CD4-positive, alpha-beta T cell treated with Interleukin-17A for 4 hours (primary cell): ENCODE data around the gene ZNF385C.
A peak's percentile ranks its signal among the peaks of the same experiment; 100 is the strongest.

ENCODE experiments used
- DNase-seq: peaks from one replicate; pipeline ENCODE4 v3.0.0-alpha.2; 2020; ENCODE audit warnings: mixed read lengths

The ZNF385C gene

GRCh38 chr17:42122371-42123303 lies 24.4 kb upstream of the ZNF385C start, which contains the start of gene HSPB9:
Gene HSPB9, plus strand, starts transcription at chr17:42122804. Its CDS starts 47 bp downstream, at chr17:42122851.
- no peak for DNase-seq

- peak; percentile 85 for DNase-seq
Observed at GRCh38 chr17:42120770-42121769, 22.8 kb upstream of the ZNF385C start, which contains the start of gene KAT2A. Gene KAT2A, minus strand, starts transcription at chr17:42121367. Its CDS starts 63 bp downstream, at chr17:42121304.

- no peak for DNase-seq
Observed at GRCh38 chr17:42120161-42120769, 22.0 kb upstream of the ZNF385C start.

GRCh38 chr17:42119301-42119700 lies 21.0 kb upstream of the ZNF385C start:
- DNase-seq: no peak

GRCh38 chr17:42118545-42118944 lies 20.3 kb upstream of the ZNF385C start:
- peak; percentile 56 for DNase-seq

- DNase-seq: no peak
Observed at GRCh38 chr17:42118126-42118510, 19.8 kb upstream of the ZNF385C start.

- no peak for DNase-seq
Observed at GRCh38 chr17:42117397-42118125, 19.3 kb upstream of the ZNF385C start.

GRCh38 chr17:42116705-42117396 lies 18.6 kb upstream of the ZNF385C start:
- DNase-seq: peak; percentile 87

GRCh38 chr17:42114118-42114517 lies 15.8 kb upstream of the ZNF385C start:
- DNase-seq: no peak

GRCh38 chr17:42113293-42114069 lies 15.2 kb upstream of the ZNF385C start:
- no peak for DNase-seq

- peak; percentile 83 for DNase-seq
Observed at GRCh38 chr17:42112552-42113176, 14.4 kb upstream of the ZNF385C start, which contains the start of gene DHX58. Gene DHX58, minus strand, starts transcription at chr17:42112714. Its CDS starts 822 bp downstream, at chr17:42111892.

- peak; percentile 45 for DNase-seq
Observed at GRCh38 chr17:42111871-42112551, 13.7 kb upstream of the ZNF385C start.

- no peak for DNase-seq
Observed at GRCh38 chr17:42111265-42111636, 13.0 kb upstream of the ZNF385C start.

- no peak for DNase-seq
Observed at GRCh38 chr17:42110301-42111264, 12.3 kb upstream of the ZNF385C start.

- DNase-seq: no peak
Observed at GRCh38 chr17:42109086-42109485, 10.8 kb upstream of the ZNF385C start.

- DNase-seq: peak; percentile 95
Observed at GRCh38 chr17:42107597-42108576, 9.6 kb upstream of the ZNF385C start.

- no peak for DNase-seq
Observed at GRCh38 chr17:42107124-42107523, 8.9 kb upstream of the ZNF385C start.
